ENCODE measurements around the gene DEK. TPM values are rescaled to one million over a fixed set of nuclear protein-coding genes. Genes with fewer than 3 reads are reported as not detected.

The DEK gene
- total RNA-seq, 1 experiment from 2014 or later = 108 TPM

DNA sequence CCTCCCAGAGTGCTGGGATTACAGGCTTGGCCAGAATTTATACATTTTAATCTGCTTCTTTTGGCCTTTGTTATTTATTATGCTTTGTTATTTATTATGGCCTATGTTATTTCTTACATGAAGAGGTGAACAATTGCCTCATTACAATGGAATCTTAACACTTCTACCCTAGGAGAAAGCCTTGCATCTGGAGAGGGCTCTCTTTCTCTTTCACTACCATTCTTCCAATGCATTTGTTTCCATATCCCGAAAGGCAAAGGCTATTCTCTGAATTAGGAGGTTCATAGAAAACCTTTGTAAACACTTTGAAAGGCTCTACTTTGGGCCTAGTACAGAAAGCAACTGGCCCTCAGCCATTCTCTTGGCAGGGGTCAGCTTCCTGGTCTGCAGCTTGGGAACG, 19.9 kb upstream of the DEK start:
- Histone ChIP-seq H3K36me3 (ENCODE audit: control insufficient read depth in 1 of 2, insufficient read depth in 2 of 2, low read length in 2 of 2) (no peaks in the 10 kb centered on the region), H3K9me2 (ENCODE audit: insufficient read depth) (no peaks in the 10 kb centered on the region), H3K27me3 (ENCODE audit: insufficient read depth, low read length) (no peaks in the 10 kb centered on the region), H3K4me1 (ENCODE audit: control insufficient read depth in 1 of 2, insufficient read depth in 2 of 2, low read length in 2 of 2) (no peaks in the 10 kb centered on the region), H3K79me2 (ENCODE audit: insufficient read depth, low read length) (no peaks in the 10 kb centered on the region), H3K9me3 (ENCODE audit: control insufficient read depth in 1 of 2, insufficient read depth in 1 of 2, low read depth in 1 of 2, low read length in 2 of 2) (no peaks in the 10 kb centered on the region), H3K4me3 (replicated peaks in 1 of 2; ENCODE audit: low read depth in 1 of 2, low read length in 2 of 2) (no peak overlapping the region), H3K4me2 (ENCODE audit: low read length) (no peak overlapping the region), H2AFZ (ENCODE audit: low read depth, low read length, poor library complexity, severe bottlenecking) (no peak overlapping the region), H4K20me1 (ENCODE audit: insufficient read depth) (no peaks in the 10 kb centered on the region), H3K27ac (ENCODE audit: low read depth, low read length) (no peak overlapping the region), H3K9ac (ENCODE audit: low read length) (no peak overlapping the region)
- DNase-seq (ENCODE audit: low read depth, low spot score) (no peak), ATAC-seq (no peak)
- no TSS peak for BruUV-seq (replicated peaks)
- POLR2A ChIA-PET = no interaction called here
- RAD21 ChIA-PET (ENCODE audit: low non-redundant PET in 1 of 2, low total read pairs in 2 of 2, uncharacterized antibody in 2 of 2, unreplicated experiment in 2 of 2) = no interaction called here
- TF ChIP-seq ELF1 (IDR thresholded peaks at IDR 0.05; ENCODE audit: borderline replicate concordance, low read depth) (no peak), YY1 (IDR thresholded peaks at IDR 0.05; ENCODE audit: extremely low read depth, insufficient replicate concordance, low read depth, low read length) (no peak), TCF7L2 (IDR thresholded peaks at IDR 0.05; ENCODE audit: borderline replicate concordance, extremely low read depth, insufficient read depth, insufficient read length) (no peak), MAX (IDR thresholded peaks at IDR 0.05) (no peak), EZH2phosphoT487 (IDR thresholded peaks at IDR 0.05; ENCODE audit: borderline replicate concordance) (no peak), EZH2 (IDR thresholded peaks at IDR 0.05) (no peak), POLR2A (IDR thresholded peaks at IDR 0.05; ENCODE audit: borderline replicate concordance, extremely low read depth, insufficient read depth, insufficient read length) (no peak), JUND (IDR thresholded peaks at IDR 0.05) (no peak)
- TF ChIP-seq, protein P1, sequence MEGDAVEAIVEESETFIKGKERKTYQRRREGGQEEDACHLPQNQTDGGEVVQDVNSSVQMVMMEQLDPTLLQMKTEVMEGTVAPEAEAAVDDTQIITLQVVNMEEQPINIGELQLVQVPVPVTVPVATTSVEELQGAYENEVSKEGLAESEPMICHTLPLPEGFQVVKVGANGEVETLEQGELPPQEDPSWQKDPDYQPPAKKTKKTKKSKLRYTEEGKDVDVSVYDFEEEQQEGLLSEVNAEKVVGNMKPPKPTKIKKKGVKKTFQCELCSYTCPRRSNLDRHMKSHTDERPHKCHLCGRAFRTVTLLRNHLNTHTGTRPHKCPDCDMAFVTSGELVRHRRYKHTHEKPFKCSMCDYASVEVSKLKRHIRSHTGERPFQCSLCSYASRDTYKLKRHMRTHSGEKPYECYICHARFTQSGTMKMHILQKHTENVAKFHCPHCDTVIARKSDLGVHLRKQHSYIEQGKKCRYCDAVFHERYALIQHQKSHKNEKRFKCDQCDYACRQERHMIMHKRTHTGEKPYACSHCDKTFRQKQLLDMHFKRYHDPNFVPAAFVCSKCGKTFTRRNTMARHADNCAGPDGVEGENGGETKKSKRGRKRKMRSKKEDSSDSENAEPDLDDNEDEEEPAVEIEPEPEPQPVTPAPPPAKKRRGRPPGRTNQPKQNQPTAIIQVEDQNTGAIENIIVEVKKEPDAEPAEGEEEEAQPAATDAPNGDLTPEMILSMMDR (IDR thresholded peaks at IDR 0.05 in 2 of 3, conservative IDR thresholded peaks at IDR 0.05 in 1 of 3; ENCODE audit: borderline replicate concordance in 1 of 3, insufficient read depth in 1 of 3, low read depth in 2 of 3, low read length in 2 of 3) = no peak
- CTCF ChIA-PET = no interaction called here
- intact Hi-C loops (cut with micrococcal nuclease) = loop anchor here (1.0 kb wide), 1 partner anchor 20 kb away; no protein-coding TSS in a partner anchor

Data from HCT116 (cell line).